Body of pancreas (tissue), 4 donors: ENCODE measurements around the gene INPP5K.

ENCODE experiments used
- CTCF ChIP-seq, 7 experiments: fragments of 450-650 bp in 4 of 7; fragments of 200-600 bp in 3 of 7; sonication (generic) in 3 of 7; IDR thresholded peaks; one replicate each; pipeline ENCODE4 v1.5.1; 2016 to 2019; ENCODE audit warnings: antibody characterized with exemption in 7 of 7
- POLR2A ChIP-seq, 3 donors: fragments of 450-650 bp; IDR thresholded peaks; one replicate each; pipeline ENCODE4 v1.6.1; 2016; ENCODE audit warnings: antibody characterized with exemption in 3 of 3, mild to moderate bottlenecking in 2 of 3

- TF ChIP-seq POLR2A (IDR thresholded peaks at IDR 0.05) (no peak), CTCF (IDR thresholded peaks at IDR 0.05) (no peak)
These were observed 23.4 kb upstream of the INPP5K start for GRCh38 chr17:1539811-1540210.
